WERI-Rb-1 (cell line): Measurements from ENCODE around the gene UROC1.

Experiments
- DNase-seq: peaks from one replicate; pipeline ENCODE4 v3.0.0-alpha.2; 2020
- H3K27ac ChIP-seq: fragments of 250-450 bp; sonication (Bioruptor Pico); 2 replicates; pipeline ENCODE4 v1.5.1; 2020; ENCODE audit warnings: mild to moderate bottlenecking, moderate library complexity
- H3K27me3 ChIP-seq: fragments of 250-450 bp; sonication (Bioruptor Pico); 2 replicates; pipeline ENCODE4 v1.5.1; 2021; ENCODE audit warnings: mild to moderate bottlenecking, low read depth, moderate library complexity; ENCODE audit not compliant: insufficient read depth, severe bottlenecking
- H3K36me3 ChIP-seq: fragments of 250-450 bp; sonication (Bioruptor Pico); 2 replicates; pipeline ENCODE4 v1.5.1; 2020; ENCODE audit warnings: mild to moderate bottlenecking, moderate library complexity
- H3K4me3 ChIP-seq: 2 replicates; pipeline ENCODE4 v1.5.1; 2011; ENCODE audit warnings: low read depth, mild to moderate bottlenecking, control low read depth, low read length
- H3K9me3 ChIP-seq: fragments of 250-450 bp; sonication (Bioruptor Pico); 2 replicates; pipeline ENCODE4 v1.5.1; 2021; ENCODE audit warnings: mild to moderate bottlenecking, moderate library complexity; ENCODE audit not compliant: severe bottlenecking
- TF ChIP-seq, protein P1 (sequence below): IDR thresholded peaks from 2 replicates; pipeline ENCODE4 v1.5.1; 2011; ENCODE audit warnings: low read depth, mild to moderate bottlenecking, control low read depth, inconsistent platforms, low read length

Gene UROC1

DNA sequence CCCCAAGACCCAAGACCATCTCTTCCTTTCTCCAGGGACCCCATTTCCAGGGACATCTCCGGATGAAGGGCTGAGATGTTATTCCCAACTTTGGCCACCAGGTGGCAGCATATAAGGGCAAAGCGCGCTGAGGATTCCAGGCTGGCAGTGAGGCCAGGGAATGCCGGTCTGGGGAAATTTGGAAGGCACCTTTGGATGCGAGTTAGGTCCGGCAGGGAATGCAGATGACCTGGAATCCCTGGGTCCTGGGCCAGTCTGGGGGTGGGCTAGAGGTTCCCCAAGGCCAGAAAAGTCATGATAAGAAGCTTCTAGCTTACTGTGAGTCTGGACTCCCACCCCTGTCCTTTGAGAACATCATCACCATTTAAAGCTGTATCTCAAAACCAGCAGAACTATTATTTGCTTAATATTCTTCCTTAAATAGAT is 4.8 kb upstream of the UROC1 start:
- Histone ChIP-seq H3K9me3 (no peaks in the 10 kb centered on the region), H3K36me3 (no peaks in the 10 kb centered on the region), H3K27ac (no peak overlapping the region), H3K4me3 (no peak overlapping the region), H3K27me3 (peaks cover 4% of the 10 kb centered on the region)
- TF ChIP-seq, protein P1, sequence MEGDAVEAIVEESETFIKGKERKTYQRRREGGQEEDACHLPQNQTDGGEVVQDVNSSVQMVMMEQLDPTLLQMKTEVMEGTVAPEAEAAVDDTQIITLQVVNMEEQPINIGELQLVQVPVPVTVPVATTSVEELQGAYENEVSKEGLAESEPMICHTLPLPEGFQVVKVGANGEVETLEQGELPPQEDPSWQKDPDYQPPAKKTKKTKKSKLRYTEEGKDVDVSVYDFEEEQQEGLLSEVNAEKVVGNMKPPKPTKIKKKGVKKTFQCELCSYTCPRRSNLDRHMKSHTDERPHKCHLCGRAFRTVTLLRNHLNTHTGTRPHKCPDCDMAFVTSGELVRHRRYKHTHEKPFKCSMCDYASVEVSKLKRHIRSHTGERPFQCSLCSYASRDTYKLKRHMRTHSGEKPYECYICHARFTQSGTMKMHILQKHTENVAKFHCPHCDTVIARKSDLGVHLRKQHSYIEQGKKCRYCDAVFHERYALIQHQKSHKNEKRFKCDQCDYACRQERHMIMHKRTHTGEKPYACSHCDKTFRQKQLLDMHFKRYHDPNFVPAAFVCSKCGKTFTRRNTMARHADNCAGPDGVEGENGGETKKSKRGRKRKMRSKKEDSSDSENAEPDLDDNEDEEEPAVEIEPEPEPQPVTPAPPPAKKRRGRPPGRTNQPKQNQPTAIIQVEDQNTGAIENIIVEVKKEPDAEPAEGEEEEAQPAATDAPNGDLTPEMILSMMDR, result peak; percentile 82
- DNase-seq, result peak; percentile 67

DNA sequence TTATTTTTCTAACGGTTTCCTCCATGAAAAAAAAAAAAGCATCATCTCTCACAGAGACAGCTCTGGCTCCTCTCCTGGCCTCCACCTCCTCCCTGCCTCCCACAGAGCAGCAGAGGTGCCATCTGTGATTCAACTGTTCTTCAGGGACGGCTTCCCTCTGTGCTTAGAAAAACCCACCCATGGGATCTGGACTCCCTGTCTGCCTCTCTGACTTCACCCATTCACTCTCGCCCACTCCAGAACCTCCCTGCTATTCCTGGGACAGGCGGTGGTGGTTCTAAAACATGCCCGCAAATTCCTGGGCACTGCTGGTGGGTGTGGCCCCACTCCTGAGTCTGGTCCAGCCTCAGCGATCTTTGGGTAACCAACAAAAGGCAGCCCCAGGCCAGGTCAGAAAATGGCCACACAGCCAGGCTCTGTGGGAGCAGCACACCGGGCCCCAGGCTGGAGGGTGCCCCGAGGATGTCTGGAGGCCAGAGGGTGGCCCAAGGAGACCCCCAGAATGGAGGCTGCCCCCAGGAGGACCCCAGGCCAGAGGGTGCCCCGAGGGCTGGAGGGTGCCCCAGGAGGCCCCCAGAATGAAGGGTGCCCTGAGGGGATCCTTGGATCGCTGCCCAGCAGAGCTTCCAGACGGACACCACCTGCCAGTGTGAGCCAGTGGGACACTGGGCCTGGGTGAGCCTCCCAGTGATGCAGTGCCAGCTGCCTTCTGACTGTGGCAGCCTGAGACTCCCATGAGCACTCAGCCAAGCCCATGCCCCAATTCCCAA is 3.7 kb upstream of the UROC1 start:
- H3K9me3 ChIP-seq, result no peaks in the 10 kb centered on the region
- TF ChIP-seq, protein P1, result no peak
- H3K36me3 ChIP-seq, result no peaks in the 10 kb centered on the region
- H3K4me3 ChIP-seq, result no peak overlapping the region
- DNase-seq, result no peak
- H3K27me3 ChIP-seq, result peaks cover 4% of the 10 kb centered on the region
- H3K27ac ChIP-seq, result no peak overlapping the region

DNA sequence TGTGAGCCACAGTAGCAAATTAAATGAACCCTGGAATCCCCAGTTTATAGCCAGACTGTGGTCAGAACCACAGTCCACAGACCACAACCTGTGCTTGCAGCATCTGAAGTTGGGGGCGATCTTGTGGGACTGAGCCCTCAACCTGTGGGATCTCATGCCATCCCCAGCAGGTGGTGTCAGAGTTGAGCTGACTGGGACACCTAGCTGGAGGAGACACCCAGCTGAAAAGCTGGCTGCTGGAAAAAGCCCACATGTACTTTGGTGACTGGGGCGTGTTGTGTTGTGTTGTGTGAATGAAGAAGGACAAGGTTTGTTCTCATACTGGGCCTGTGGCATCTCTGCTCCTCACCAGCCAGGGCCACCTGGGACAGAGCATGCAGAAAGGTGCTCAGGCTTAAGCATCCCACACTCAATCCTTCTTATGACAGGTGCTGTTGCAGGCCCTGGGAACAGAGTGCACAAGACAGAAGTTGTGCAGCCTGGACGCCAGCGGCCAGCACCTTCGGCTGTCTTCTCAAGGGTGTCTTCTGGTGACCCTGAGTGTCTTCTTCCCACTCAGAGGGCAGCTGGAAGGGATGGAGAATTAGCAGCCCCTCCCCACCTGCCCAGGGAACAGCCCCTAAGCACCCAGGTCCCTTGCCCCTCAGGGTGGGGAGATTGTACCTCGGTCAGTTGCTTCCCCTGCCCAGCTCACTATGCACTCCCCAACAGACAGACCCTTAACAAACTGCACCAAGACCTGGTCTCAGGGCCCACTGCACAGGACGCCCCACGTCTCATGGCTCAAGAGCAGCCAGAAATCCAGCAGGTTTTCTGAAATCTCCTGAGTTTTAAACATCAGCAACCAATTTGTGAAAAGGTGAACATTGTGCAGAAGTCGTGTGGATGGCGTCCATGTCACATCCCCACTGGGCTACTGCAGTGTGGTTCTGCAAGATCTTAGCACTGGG is 2.2 kb upstream of the UROC1 start:
- Histone ChIP-seq H3K27me3 (peaks cover 4% of the 10 kb centered on the region), H3K9me3 (no peaks in the 10 kb centered on the region), H3K36me3 (no peaks in the 10 kb centered on the region), H3K4me3 (no peak overlapping the region), H3K27ac (no peak overlapping the region)
- DNase-seq, result no peak
- TF ChIP-seq, protein P1, result peak; percentile 20; the same call in 1 of the 2 replicates

DNA sequence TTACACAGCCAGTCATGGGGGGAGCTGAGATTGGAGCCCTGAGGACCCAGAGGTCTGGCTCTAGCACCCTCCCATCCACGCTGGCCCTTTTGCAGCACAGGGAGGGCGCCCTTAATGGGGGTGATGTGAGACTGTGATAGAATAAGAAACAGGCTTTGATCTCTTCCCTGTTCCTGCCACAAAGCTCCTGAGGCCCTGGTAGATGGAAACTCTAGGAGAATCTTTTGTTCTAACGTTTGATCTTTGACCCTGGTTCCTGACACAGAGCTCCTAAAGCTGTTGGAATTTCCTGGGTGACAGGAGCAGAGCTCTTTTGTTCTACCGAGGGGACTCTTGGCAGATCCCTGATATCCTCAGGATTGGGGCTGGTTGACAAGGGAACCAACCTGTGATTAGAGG is 1.2 kb upstream of the UROC1 start:
- no peaks in the 10 kb centered on the region for H3K36me3 ChIP-seq
- H3K27ac ChIP-seq, result no peak overlapping the region
- no peak for DNase-seq
- H3K27me3 ChIP-seq, result peaks cover 4% of the 10 kb centered on the region
- no peaks in the 10 kb centered on the region for H3K9me3 ChIP-seq
- no peak overlapping the region for H3K4me3 ChIP-seq
- TF ChIP-seq, protein P1, result no peak

DNA sequence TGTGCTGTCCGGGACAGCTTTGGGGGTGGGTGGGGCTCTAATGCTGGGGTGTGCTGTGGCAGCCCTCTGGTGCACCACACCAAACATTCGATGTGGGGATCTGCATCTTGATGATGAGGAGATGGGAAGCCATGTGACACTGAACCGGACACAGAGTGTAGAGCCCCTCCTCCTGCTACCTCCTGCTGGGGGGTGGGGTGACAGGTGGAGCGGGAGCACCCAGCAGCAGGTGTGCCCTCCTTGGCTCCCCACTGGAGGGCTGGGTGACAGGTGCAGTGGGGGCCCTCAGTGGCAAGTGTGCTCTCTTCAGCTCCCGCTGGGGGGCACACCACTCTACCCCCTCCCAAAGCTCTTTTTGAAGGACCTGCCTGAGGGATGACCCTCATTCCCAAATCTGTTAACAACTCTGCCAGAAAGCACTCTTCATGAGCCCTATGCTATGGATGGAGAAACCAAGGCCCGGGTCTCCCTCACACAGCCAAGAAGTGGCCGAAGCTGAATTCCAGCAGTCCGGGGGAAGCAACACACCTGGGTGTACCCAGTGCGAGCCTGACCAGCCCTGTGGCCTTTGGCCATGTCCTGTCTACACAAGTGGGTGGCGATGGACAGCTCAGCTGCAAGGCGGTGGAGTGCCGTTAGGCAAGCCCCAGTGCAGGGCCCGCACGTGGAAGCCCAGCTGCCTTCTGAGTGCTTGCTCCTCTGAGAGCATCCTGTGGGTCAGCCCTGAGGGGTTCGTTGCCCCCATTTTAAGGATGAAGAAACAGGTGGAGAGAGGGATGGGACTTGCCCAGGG is 609 bp upstream of the UROC1 start:
- no peak overlapping the region for H3K4me3 ChIP-seq
- H3K9me3 ChIP-seq, result no peaks in the 10 kb centered on the region
- H3K27me3 ChIP-seq, result peaks cover 4% of the 10 kb centered on the region
- TF ChIP-seq, protein P1, result no peak
- DNase-seq, result no peak
- no peaks in the 10 kb centered on the region for H3K36me3 ChIP-seq
- H3K27ac ChIP-seq, result no peak overlapping the region
